Stimulated activated CD4-positive, alpha-beta T cell treated with anti-CD3 and anti-CD28 coated beads, Interleukin-12 subunit alpha, Interleukin-12 subunit beta, amount 100 ng/mL, for 24 hours (primary cell): ENCODE results near the gene NSD1.
A peak's percentile ranks its signal among the peaks of the same experiment; 100 is the strongest.

ENCODE experiments used
- DNase-seq, 2 experiments: peaks; one replicate each; pipeline ENCODE4 v3.0.0-alpha.2; 2020; ENCODE audit warnings: low read depth in 2 of 2

Gene NSD1

DNA sequence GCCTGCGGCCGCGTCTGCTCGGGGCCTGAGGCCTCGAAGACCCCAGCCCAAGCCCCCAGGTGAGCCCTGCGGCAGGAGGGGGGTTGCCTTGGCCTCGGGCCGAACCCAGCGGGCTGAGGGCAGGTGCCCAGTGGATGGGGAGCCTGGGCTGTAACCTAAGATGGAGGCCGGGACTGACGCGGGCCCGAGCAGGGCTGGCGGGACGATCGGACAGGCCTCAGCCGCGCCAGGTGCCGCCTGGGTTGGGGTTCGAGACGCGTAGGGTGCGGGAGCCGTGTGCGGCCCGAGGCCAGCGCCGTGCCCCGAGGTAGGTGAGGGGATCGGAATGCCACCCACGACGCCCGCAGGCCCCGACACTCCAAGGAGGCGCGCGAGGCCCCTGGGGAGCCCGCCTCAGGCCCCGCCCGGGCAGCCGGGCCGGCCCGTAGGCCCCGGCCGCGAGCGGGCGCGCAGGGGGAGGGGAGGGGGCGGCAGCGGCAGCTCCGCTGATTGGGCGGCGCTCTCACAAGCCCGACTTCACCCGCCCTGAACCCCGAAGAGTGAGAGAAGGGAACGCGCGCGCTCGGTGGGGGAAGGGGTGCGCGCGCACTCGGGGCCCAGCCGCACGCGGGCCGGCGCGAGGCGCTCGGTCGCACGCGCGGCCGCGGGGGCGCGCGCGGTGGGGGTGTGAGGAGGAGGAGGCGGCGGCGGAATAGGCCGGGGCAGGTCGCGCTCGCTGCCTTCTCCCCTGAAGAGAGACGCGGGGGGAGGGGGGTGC lies at the start of gene NSD1:
NSD1 (plus strand) TSS at position 678 of the 757 bp plus-strand sequence. CDS start 1,331 bp downstream, outside the sequence.
- peak; percentile 79 to 86 for DNase-seq

DNA sequence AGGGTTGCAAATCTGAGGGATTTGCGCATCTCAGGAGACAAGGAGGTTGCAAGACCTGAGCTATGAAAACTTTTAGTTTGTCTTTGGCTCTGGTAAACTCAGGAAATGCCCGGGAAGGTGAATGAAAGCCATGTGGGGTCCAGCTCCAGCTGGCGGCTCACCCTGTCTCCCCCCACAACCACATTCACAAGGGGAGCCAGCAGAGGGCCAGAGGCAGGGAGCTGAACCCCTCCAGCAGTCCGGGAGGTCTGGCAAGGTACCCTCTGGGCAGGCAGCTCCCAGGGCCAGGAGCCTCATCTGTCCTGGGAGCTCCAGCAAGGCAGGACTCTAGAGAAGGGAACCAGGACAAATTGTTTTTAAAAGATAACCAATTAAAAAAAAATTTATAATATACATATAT lies 49.4 kb upstream of the NSD1 start:
- no peak for DNase-seq

- DNase-seq, result no peak
Measured at GRCh38 chr5:177085985-177086653, 47.5 kb upstream of the NSD1 start.

- peak; percentile 21 to 42 for DNase-seq
Measured at GRCh38 chr5:177086654-177087397, 46.7 kb upstream of the NSD1 start, which contains the start of gene FGFR4. Gene FGFR4, plus strand, starts transcription at chr5:177086915. Its CDS starts 2,688 bp downstream, at chr5:177089603.

- no peak for DNase-seq
Measured at GRCh38 chr5:177087398-177088005, 46.1 kb upstream of the NSD1 start.

DNA sequence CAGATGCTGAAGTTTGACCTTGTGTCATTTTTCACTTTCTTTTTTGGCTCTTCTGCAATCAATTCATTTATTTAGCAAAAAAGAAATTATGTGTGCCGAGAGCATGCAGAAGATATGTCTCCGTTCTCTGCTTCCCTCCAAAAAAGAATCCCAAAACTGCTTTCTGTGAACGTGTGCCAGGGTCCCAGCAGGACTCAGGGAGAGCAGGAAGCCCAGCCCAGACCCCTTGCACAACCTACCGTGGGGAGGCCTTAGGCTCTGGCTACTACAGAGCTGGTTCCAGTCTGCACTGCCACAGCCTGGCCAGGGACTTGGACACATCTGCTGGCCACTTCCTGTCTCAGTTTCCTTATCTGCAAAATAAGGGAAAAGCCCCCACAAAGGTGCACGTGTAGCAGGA lies 44.4 kb upstream of the NSD1 start:
- DNase-seq, result no peak

- no peak for DNase-seq
Measured at GRCh38 chr5:177089825-177090641, 43.5 kb upstream of the NSD1 start.

- no peak for DNase-seq
Measured at GRCh38 chr5:177090813-177091212, 42.8 kb upstream of the NSD1 start.

DNA sequence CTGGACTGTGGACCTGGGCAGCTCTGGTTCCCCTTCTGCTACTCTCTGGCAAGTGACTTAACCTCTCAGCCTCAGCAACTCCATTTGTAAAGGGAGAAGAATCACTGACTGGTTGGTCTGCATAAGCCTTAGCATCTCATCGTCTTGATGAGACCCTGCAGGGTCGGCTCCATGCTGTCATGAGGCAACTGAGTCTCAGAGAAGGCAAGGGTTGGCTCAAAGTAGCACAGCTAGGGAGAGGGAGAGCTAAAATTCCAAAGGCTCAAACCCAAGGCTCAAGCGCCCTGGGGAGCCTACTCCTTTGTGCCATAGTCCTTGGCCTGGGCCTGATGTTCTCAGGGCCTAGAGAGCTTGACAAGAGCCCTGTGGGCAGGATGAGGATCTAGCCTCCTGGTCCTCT lies 42.3 kb upstream of the NSD1 start:
- no peak for DNase-seq

GRCh38 chr5:177092178-177093081 lies 41.1 kb upstream of the NSD1 start:
- DNase-seq, result no peak

- DNase-seq, result no peak
Measured at GRCh38 chr5:177093082-177093712, 40.4 kb upstream of the NSD1 start.

DNA sequence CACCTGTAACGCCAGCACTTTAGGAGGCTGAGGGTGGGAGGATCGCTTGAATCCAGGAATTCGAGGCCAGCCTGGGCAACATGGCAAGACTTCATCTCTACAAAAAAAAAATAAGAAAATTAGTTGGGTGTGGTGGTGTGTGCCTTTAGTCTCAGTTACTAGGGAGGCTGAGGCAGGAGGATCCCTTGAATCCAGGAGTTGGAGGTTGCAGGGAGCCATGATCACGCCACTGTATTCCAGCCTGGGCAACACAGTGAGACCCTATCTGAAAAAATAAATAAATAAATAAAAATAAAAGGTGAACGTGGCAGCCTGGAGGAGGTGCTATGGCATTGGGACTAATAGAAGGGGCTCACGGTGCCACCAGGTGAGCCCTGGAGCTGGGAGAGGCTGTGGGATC lies 39.8 kb upstream of the NSD1 start:
- DNase-seq, result no peak

- DNase-seq, result no peak
Measured at GRCh38 chr5:177094224-177095087, 39.1 kb upstream of the NSD1 start.

DNA sequence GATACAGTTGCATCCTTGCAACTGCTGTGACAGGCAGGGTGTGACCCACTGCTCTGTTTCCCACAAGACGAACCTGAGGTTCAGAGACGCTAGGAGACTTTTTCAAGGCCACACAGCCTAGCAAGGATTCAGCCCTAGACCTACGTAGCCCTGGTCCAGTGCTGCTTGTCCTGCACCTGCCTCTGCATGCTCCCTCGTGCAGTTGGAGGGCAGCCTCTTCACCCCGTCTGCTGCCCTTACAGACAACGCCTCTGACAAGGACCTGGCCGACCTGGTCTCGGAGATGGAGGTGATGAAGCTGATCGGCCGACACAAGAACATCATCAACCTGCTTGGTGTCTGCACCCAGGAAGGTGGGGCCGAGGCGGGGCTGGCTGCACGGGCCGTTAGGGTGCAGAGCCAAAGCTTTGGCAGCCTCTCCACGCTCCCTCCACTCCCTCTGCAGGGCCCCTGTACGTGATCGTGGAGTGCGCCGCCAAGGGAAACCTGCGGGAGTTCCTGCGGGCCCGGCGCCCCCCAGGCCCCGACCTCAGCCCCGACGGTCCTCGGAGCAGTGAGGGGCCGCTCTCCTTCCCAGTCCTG lies 38.4 kb upstream of the NSD1 start:
- DNase-seq, result no peak

DNA sequence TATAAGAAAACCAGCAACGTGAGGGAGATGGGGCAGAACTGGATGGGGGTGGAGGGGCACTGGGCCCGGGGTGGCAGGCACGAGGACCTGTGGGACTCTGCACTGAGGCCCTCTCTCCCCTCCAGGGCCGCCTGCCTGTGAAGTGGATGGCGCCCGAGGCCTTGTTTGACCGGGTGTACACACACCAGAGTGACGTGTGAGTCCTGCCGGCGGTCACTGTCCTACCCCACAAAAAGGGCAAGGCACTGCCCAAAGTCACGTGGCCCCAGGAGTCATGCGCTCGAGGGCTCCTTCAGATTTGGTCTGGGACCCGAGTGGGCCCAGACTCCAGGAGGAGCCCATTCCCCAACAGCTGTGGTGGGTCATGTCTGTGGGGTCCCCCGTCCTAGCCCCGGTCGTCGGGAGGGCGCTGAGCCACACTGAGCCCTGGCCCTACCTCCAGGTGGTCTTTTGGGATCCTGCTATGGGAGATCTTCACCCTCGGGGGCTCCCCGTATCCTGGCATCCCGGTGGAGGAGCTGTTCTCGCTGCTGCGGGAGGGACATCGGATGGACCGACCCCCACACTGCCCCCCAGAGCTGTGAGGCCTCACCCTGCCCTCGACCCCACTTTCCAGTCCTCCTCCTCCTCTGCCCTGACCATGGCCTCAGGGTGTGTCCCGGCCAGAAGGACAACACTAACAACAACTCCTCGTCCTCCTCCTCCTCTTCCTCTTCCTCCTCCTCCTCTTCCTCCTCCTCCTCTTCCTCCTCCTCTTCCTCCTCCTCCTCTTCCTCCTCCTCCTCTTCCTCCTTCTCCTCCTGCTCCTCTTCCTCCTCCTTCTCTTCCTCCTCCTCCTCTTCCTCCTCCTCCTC lies 37.2 kb upstream of the NSD1 start:
- no peak for DNase-seq

GRCh38 chr5:177097016-177097985 lies 36.3 kb upstream of the NSD1 start:
- DNase-seq, result no peak
